CD4-positive, alpha-beta T cell treated with Interleukin-4 for 1 hour (primary cell): ENCODE results near the gene TANC1.

ENCODE experiments used
- DNase-seq, 2 donors: peaks; one replicate each; pipeline ENCODE4 v3.0.0-alpha.2; 2020 to 2022

TANC1 gene

GRCh38 chr2:158963071-158963470 is 5.4 kb upstream of the TANC1 start:
- DNase-seq = no peak

- no peak for DNase-seq
Observed at GRCh38 chr2:158965107-158965506, 3.3 kb upstream of the TANC1 start.

GRCh38 chr2:158965641-158966040 is 2.8 kb upstream of the TANC1 start:
- DNase-seq = no peak

- no peak for DNase-seq
Observed at GRCh38 chr2:158966312-158966711, 2.1 kb upstream of the TANC1 start.

DNA sequence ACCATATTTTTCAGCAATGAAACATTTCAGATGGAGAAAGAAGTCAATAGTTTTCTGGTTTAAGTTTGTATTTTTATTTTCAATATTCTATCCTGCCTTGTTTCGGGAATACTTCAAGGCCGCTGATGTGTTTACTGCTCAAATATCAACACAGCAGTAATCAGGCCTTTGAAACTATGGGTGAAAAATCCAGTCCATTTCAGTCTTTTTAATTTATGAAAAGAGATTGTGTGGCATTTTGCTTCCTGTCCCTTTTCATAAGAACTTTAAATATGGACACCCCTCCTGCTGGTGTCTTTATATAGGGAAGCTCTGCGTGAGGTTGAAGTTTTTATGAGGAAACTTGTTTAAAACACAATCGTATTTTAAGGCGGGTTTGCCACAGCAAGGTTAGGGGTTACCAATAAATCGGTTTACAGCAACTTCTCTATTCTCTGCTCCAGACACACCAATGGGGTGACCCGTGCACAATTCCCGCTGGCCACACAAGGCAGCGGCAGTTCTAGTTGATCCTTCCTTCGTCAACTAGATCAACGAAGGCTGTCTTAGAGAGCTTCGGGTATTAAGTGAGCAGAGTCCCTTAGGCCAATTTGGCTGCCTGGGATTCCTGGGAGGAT is 1.2 kb upstream of the TANC1 start:
- no peak for DNase-seq

DNA sequence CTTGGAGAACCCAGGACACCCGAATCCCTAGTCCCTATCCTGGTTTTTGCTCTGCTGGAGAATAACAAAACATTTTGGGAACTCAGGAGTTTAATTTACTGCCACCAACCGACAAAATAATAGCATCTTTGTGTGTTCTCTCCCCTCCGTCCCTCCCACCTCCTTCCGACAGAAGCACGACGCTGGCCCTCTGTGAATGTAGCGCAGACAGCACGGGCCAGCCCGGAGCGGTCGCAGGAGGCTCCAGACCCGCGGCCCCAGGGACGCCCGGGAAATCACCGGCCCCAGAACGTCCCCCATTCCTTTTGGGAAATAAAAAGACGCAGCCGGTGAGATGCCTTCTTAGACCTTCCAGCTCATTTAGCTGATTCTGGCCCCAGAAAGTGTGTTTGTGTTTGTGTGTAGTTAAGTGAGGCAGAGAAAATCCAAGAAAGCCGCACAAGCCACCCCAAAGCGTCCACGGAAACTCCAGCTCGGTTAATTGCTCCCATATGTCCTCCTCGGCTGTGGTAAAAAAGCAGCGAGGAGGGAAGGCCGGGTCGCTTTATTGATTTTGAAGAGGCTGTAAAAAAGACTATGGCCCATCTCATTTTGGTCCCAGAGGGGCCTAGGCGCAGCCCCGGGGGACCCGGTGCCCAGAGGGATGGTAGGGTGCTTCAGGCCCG is 577 bp upstream of the TANC1 start:
- no peak for DNase-seq

DNA sequence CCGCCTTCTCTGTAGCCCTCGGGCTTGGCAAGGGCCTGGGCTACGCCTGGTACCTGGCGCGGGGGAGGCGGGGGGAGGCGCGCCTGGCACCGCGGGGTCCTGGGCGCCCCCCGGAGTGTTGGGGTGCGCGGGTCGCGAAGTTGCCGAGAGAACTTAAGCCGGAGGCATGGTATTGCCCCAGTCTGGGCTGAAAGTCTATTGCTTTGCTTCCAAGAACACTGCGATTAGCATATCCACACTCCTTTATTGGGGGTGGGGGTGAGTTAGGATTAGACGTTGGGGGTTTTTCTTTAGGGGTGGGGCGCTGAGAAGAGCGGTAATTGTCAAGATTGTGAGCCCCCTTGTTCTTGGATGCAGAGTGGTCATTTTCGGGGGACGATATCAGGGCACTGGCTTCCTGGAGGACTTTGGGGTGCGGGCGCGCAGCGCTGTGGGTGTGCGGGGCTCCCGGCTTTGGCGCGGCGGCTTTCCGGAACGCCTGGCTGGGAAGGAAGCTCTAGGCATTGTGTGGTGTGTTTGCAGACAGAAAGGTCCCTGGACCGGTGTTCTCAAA is 798 bp downstream of the TANC1 start:
- no peak for DNase-seq

GRCh38 chr2:158969715-158970240 is 1.3 kb downstream of the TANC1 start:
- DNase-seq = no peak

DNA sequence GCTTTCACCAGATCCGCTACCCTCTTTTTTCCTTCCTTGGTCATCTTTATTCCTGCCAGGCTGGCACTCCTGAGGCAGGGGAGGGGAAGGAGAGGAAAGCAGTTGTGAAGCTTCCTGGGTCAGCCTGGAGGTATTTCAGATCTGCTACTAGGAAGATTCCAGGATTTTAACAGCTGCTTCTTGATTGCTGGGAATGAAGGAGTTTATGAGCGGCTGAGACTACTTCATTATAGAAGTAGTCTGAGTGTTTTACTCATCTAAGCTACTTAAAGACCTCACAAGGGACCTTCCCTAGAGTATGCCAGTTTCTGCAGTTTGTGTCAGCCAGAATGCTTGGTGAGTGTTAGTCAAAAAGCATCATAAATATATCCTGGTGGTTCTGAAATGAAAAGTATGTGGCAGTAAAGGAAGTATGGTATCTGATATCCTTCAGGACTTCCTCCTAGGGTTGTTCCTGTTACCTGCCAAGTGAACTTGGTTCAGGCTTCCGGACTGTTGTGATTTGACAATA is 1.9 kb downstream of the TANC1 start:
- no peak for DNase-seq

- no peak for DNase-seq
Observed at GRCh38 chr2:158973116-158973956, 4.9 kb downstream of the TANC1 start.

GRCh38 chr2:158975271-158975921 is 7.0 kb downstream of the TANC1 start:
- no peak for DNase-seq

- DNase-seq = no peak
Observed at GRCh38 chr2:158979772-158980171, 11.3 kb downstream of the TANC1 start.

GRCh38 chr2:158984604-158985135 is 16.2 kb downstream of the TANC1 start:
- DNase-seq = no peak

DNA sequence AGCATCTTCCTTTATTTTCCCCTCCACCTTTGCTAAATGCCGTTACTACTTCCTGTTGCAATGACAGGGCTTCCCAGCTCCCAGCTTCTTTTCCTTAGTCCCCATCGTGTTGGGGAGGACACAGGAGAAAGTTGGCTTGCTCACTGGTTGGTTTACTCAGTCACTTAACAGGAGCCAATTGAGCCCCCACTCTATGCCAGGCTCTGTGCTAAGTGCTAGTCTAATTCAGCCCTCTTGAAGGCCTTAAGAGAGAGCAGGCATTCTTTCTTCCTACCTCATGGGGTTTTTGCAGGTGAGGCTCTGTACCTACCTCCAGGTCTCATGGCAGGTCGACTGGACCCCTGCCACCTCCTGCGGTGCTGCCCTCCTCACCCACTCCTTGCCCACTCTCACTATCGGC is 20.1 kb downstream of the TANC1 start:
- no peak for DNase-seq

DNA sequence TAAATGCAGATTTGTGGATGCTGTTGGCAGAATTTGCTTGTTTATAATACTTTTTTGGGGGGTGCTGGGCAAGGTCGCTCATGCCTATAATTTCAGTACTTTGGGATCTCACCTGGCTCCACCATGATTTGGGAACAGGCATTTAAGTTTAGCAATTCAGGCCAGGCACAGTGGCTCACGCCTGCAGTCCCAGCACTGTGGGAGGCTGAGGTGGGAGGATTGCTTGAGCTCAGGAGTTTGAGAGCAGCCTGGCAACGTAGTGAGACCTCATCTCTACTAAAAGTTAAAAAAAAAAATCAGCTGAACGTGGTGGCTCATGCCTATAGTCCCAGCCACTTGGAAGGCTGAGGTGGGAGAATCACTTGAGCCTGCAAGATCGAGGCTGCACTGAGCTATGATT is 20.7 kb downstream of the TANC1 start:
- no peak for DNase-seq

GRCh38 chr2:158990397-158991214 is 22.2 kb downstream of the TANC1 start:
- DNase-seq = no peak

DNA sequence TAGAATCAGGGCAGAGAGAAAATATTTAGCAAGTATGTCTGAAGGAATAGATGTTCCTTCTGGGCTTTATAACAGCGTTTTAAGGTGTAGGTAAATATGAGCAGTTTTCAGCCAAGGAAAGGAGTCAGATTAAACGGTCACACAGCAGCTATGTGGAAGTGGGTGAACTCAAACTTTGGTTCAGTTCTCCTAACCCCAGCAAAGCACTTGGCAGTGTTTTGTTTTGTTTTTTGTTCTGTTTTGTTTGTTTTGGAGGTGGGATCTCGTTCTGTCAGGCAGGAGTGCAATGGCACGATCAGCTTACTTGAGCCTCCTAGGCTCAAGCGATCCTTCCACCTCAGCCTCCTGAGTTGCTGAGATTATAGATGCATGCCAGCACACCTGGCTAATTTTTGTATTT is 24.6 kb downstream of the TANC1 start:
- DNase-seq = no peak

DNA sequence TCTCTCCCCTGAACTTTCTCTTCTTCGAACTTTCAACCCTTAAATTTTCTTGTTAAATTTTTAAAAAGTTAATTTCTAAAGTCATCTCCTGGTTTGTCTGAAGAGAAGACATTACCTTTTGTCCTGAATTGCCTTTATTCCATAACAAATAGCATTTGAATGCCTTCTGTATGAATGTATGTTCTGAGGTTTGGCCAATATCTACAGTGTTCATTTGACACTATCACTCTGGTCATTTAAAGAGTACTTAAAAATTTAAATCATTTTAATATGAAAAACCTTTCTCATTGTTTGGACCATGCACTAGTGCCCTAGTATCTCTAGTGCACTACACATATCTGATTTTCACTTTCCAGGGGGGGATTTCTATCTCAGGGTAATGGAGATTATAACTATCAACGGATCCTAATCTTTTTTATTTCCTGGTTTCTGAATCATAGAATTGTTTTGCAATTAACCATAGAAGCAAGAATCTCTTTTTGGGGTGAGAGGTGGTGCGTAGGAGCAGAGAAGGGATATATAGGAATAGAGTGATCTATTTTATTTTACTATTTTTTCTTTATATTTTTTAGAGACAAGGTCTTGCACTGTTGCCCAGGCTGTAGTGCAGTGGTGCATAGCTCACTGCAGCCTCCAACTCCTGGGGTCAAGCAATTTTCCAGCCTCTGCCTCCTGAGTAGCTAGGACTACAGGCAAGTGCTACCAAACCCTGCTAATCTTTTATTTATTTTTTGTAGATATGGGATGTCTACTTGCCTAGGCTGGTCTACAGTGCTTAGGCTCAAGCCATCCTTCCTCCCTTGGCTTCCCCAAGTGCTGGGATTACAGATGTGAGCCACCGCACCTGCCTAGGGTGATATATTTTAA is 25.5 kb downstream of the TANC1 start:
- DNase-seq = no peak

- no peak for DNase-seq
Observed at GRCh38 chr2:158994920-158995676, 26.7 kb downstream of the TANC1 start.

DNA sequence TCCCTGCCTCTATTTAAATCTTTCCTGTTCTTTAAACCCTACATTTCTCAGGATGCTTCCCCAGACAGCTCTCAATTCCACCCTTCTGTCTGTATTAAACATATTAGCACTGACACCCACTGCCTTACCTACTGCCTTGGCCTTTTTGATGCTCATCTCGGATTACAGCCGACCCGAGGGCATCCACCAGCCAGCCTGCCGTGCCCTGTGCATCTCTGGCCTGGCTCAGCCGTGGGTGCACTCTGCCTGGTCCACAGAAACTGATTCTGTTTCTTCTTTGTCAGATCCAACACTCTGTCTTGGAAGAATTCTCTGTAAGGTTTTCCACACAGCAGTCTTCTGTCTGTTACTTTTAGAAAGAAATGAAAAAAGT is 27.2 kb downstream of the TANC1 start:
- DNase-seq = no peak
